Fibroblast of lung (primary cell): Measurements from ENCODE around the gene LRMDA. TPM values are rescaled to one million over a fixed set of nuclear protein-coding genes. Genes with fewer than 3 reads are reported as not detected.

Source experiments
- DNase-seq, 2 donors: peaks; one replicate each; pipeline versions ENCODE4 v3.0.0 to v3.0.0-alpha.2; 2010; ENCODE audit warnings: low read depth in 2 of 2
- H2AFZ ChIP-seq: 2 replicates; pipeline ENCODE4 v1.5.1; 2012; ENCODE audit warnings: low read length, control low read depth, inconsistent platforms
- H3K27ac ChIP-seq: 2 replicates; pipeline ENCODE4 v1.5.1; 2011; ENCODE audit warnings: low read length, control low read depth; ENCODE audit not compliant: insufficient read depth
- H3K27me3 ChIP-seq: 2 replicates; pipeline ENCODE4 v1.5.1; 2011; ENCODE audit warnings: mild to moderate bottlenecking, low read length; ENCODE audit not compliant: control insufficient read depth, insufficient read depth
- H3K36me3 ChIP-seq: 2 replicates; pipeline ENCODE4 v1.5.1; 2011; ENCODE audit warnings: low read length; ENCODE audit not compliant: control insufficient read depth, insufficient read depth
- H3K4me1 ChIP-seq: 2 replicates; pipeline ENCODE4 v1.5.1; 2011; ENCODE audit warnings: low read length; ENCODE audit not compliant: control insufficient read depth, insufficient read depth; ENCODE audit errors: extremely low read depth
- H3K4me2 ChIP-seq: 2 replicates; pipeline ENCODE4 v1.5.1; 2011; ENCODE audit warnings: low read length, control low read depth; ENCODE audit not compliant: insufficient read depth; ENCODE audit errors: extremely low read depth
- H3K4me3 ChIP-seq, 4 experiments: fragments of 200-600 bp in 1 of 4; sonication (generic) in 1 of 4; replicated peaks in 1 of 4; 2 replicates each; pipeline ENCODE4 v1.5.1; 2011 to 2016; ENCODE audit warnings: low read length in 4 of 4, low read depth in 3 of 4, mild to moderate bottlenecking in 3 of 4, control low read depth in 2 of 4, inconsistent platforms in 1 of 4, mixed read lengths in 1 of 4; ENCODE audit not compliant: insufficient read depth in 1 of 4; ENCODE audit errors: control extremely low read depth in 1 of 4
- H3K79me2 ChIP-seq: 2 replicates; pipeline ENCODE4 v1.5.1; 2012; ENCODE audit warnings: mild to moderate bottlenecking, low read length, inconsistent platforms; ENCODE audit not compliant: control insufficient read depth, insufficient read depth
- H3K9ac ChIP-seq: 2 replicates; pipeline ENCODE4 v1.5.1; 2011; ENCODE audit warnings: mild to moderate bottlenecking, low read length, control low read depth; ENCODE audit not compliant: insufficient read depth
- H3K9me3 ChIP-seq: 2 replicates; pipeline ENCODE4 v1.5.1; 2012; ENCODE audit warnings: low read depth, low read length; ENCODE audit not compliant: control insufficient read depth, insufficient read depth
- H4K20me1 ChIP-seq: 2 replicates; pipeline ENCODE4 v1.5.1; 2011; ENCODE audit warnings: low read length; ENCODE audit not compliant: control insufficient read depth, insufficient read depth; ENCODE audit errors: extremely low read depth
- CTCF ChIP-seq, 2 donors: IDR thresholded peaks in 1 of 2; conservative IDR thresholded peaks in 1 of 2; 1 replicate in 1 of 2; 2 replicates in 1 of 2; pipeline ENCODE4 v1.5.1; 2011 to 2012; ENCODE audit warnings: low read length in 2 of 2, control low read depth in 1 of 2, inconsistent platforms in 1 of 2, low read depth in 1 of 2, mild to moderate bottlenecking in 1 of 2
- EZH2 ChIP-seq: IDR thresholded peaks from 2 replicates; pipeline ENCODE4 v1.5.1; 2012; ENCODE audit warnings: low read length, control low read depth, mild to moderate bottlenecking; ENCODE audit errors: missing control alignments
- polyA plus RNA-seq, 2 donors: library from polyadenylated mRNA; depleted of rRNA in 1 of 2; stranded (reverse) in 1 of 2; unstranded in 1 of 2; fragments of >200 nt; gene quantifications; 2 replicates each; pipeline ENCODE4 v1.2.1, GENCODE V29; 2011 to 2012; ENCODE audit warnings: missing spikeins in 1 of 2
- total RNA-seq: library from RNA; depleted of rRNA; stranded (reverse); fragments of >200 nt; gene quantifications from 2 replicates; pipeline ENCODE4 v1.2.1, GENCODE V29; 2014

The LRMDA gene
- total and polyA plus RNA-seq, 2 donors (not counting 1 experiment from before 2014, with no cell fraction given), result 1.7 to 2.0 TPM

GRCh38 chr10:75739414-75740143, 308.2 kb downstream of the LRMDA start:
- no peak overlapping the region for H3K27ac ChIP-seq
- no peaks in the 10 kb centered on the region for H4K20me1 ChIP-seq
- no peaks in the 10 kb centered on the region for H3K9me3 ChIP-seq
- no peak overlapping the region for H3K9ac ChIP-seq
- TF ChIP-seq EZH2 (no peak), CTCF (conservative IDR thresholded peaks at IDR 0.05 in 1 of 2, IDR thresholded peaks at IDR 0.05 in 1 of 2; ENCODE audit: low read depth in 1 of 2, low read length in 2 of 2) (no peak)
- H3K36me3 ChIP-seq, result no peaks in the 10 kb centered on the region
- DNase-seq, result no peak
- H2AFZ ChIP-seq, result no peak overlapping the region
- no peak overlapping the region for H3K4me3 ChIP-seq
- no peak overlapping the region for H3K4me2 ChIP-seq
- H3K79me2 ChIP-seq, result no peaks in the 10 kb centered on the region
- H3K4me1 ChIP-seq, result no peaks in the 10 kb centered on the region
- H3K27me3 ChIP-seq, result no peaks in the 10 kb centered on the region

- H3K79me2 ChIP-seq, result no peaks in the 10 kb centered on the region
- H3K4me3 ChIP-seq, result no peak overlapping the region
- no peak for DNase-seq
- H3K27me3 ChIP-seq, result no peaks in the 10 kb centered on the region
- H3K4me1 ChIP-seq, result no peaks in the 10 kb centered on the region
- H3K27ac ChIP-seq, result no peak overlapping the region
- H3K36me3 ChIP-seq, result no peaks in the 10 kb centered on the region
- H4K20me1 ChIP-seq, result no peaks in the 10 kb centered on the region
- no peak overlapping the region for H3K9ac ChIP-seq
- TF ChIP-seq EZH2, result no peak
- no peak for TF ChIP-seq CTCF (conservative IDR thresholded peaks at IDR 0.05 in 1 of 2, IDR thresholded peaks at IDR 0.05 in 1 of 2; ENCODE audit: low read depth in 1 of 2, low read length in 2 of 2)
- no peak overlapping the region for H2AFZ ChIP-seq
- no peaks in the 10 kb centered on the region for H3K9me3 ChIP-seq
- no peak overlapping the region for H3K4me2 ChIP-seq
Measured at GRCh38 chr10:75740541-75740940, 309.1 kb downstream of the LRMDA start.

- no peak overlapping the region for H2AFZ ChIP-seq
- no peak overlapping the region for H3K9ac ChIP-seq
- H3K4me1 ChIP-seq, result no peaks in the 10 kb centered on the region
- H4K20me1 ChIP-seq, result no peaks in the 10 kb centered on the region
- H3K27me3 ChIP-seq, result no peaks in the 10 kb centered on the region
- H3K79me2 ChIP-seq, result no peaks in the 10 kb centered on the region
- no peak overlapping the region for H3K27ac ChIP-seq
- H3K9me3 ChIP-seq, result no peaks in the 10 kb centered on the region
- no peaks in the 10 kb centered on the region for H3K36me3 ChIP-seq
- H3K4me2 ChIP-seq, result no peak overlapping the region
- no peak overlapping the region for H3K4me3 ChIP-seq
- no peak for TF ChIP-seq CTCF (conservative IDR thresholded peaks at IDR 0.05 in 1 of 2, IDR thresholded peaks at IDR 0.05 in 1 of 2; ENCODE audit: low read depth in 1 of 2, low read length in 2 of 2)
- no peak for DNase-seq
Measured at GRCh38 chr10:75742355-75742754, 310.9 kb downstream of the LRMDA start.
